ENCODE data around the gene CTIF. TPM values are rescaled to one million over a fixed set of nuclear protein-coding genes. Genes with fewer than 3 reads are reported as not detected.
A peak's percentile ranks its signal among the peaks of the same experiment; 100 is the strongest.

CTIF gene
- total RNA-seq, 1 donor from 2014 or later: 84.3 TPM

DNA sequence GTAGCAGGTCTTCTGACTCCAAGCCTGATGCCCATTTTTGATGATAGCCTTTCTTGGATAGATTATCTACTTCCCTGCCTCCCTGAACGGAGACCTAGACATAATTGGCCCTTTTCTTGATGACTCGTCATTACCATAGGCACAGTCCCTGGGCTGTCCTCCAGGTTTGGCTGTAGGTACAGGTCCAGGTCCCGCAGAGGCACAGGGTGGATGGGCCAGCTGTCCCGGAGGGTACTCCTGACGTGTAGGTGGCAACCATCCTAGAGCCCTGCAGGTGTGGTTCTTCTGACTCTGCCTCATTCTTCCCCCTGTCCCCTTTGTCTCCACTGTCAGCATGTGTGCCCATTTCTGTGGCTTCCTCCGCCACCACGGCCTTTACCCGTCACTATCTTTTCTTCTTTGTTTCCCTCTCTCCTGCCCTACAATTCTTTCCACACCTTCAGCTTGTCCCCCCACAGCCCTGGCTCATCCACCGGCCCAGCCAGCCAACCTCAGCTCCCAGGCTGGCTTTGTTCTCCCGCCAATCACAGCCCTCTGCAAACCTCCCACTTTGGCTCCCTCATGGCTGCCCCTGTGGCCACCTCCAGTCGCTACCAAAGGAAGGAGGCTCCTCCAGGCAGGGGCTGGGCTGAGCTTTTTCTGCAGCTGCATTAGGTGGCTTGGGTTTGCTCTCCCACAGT is 309.1 kb downstream of the CTIF start:
- no peak for DNase-seq (ENCODE audit: low spot score)
- intact Hi-C loops (cut with DNase I): no loop called here

DNA sequence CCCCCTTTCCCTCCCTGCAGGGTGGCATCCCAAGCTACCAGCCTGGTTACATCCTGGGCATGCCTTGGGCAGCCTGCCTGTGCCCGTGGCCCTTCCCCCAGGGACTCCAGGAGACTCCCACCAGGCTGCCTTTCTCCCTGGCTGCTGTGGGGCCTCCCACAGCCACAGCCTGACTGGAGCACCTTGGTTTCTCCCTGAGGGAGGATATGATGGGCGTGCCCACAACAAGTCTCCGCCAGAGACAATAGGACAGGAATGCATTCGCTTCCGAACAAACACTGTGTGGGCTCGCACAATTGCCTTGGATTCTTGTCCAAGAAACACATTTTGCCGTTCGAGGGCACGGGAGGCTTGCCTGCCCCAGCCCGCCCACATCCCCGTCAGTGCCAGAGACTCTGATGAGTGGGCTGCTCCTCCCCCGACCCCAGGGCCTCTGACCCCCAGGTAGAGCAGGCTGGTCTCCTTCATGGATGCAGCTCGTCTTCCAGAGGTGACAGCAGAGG is 309.9 kb downstream of the CTIF start:
- DNase-seq (ENCODE audit: low spot score): no peak
- intact Hi-C loops (cut with DNase I): no loop called here

DNA sequence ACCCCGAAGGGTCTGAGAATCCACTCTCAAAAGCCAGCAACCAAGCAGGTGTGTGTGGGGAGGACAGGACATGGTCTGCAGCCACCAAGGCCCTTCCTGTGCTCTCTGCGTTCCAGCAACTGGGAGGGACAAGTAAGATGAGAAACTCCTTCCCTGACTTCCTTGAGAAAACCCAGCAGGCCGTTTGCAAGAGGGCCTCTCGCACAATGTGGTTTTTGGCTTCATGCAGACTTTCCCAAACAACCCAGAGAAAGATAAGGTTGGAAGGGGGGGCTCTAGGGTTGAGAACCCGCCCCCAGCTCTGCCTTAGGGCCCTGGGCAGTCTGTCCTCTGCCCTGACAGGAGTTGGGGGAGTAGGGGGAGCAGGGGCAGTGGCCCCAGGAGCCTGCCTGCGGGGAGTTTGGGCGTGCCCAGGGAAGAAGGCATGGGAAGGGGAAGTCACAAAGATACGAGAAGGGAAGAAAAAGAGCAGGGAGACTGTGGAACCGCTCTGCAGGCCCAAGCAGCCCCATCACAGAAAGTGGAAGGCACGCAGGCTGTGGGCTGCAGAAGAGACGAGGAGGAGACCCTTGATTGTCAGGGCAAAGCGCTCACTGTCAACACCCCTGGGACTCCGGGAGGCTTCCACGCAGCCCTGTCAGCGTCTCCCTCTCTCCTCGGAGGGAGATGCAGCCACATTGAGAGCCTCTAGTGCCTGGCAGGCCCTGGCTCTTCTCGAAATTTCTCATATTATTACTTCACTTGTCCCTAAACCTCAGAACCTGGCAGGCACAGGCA is 312.2 kb downstream of the CTIF start:
- DNase-seq (ENCODE audit: low spot score): no peak
- intact Hi-C loops (cut with DNase I): loop anchor here (5.0 kb wide), 1 partner anchor 96 kb away; no protein-coding TSS in a partner anchor

DNA sequence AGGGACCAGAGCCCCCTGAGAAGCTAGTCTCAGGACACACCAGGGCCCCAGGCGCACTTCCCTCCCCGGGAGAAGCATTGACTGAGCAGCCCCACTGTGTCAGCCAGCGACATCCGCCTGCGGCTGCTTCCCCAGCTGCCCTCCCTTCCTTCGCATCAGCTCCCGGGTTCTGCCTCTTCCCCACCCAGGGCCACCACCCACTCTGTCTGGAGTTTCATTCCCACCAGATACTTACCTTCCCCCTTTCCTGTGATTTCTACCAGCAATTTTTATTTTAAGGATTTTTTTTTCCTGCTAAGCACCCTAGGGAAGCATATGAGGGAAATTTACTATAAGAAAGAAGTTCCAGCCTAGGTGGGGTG is 312.7 kb downstream of the CTIF start:
- peak; percentile 86 for DNase-seq (ENCODE audit: low spot score)
- intact Hi-C loops (cut with DNase I): loop anchor here (5.0 kb wide), 1 partner anchor 96 kb away; no protein-coding TSS in a partner anchor

GRCh38 chr18:48852292-48852691 is 313.5 kb downstream of the CTIF start:
- no peak for DNase-seq (ENCODE audit: low spot score)
- intact Hi-C loops (cut with DNase I): loop anchor here (5.0 kb wide), 1 partner anchor 95 kb away; no protein-coding TSS in a partner anchor

- intact Hi-C loops (cut with DNase I): loop anchor here (5.0 kb wide), 1 partner anchor 95 kb away; no protein-coding TSS in a partner anchor
- DNase-seq (ENCODE audit: low spot score): no peak
Measured at GRCh38 chr18:48852794-48853193, 314.0 kb downstream of the CTIF start.

- no peak for DNase-seq (ENCODE audit: low spot score)
- intact Hi-C loops (cut with DNase I): loop anchor here (5.0 kb wide), 1 partner anchor 94 kb away; no protein-coding TSS in a partner anchor
Measured at GRCh38 chr18:48853588-48853987, 314.8 kb downstream of the CTIF start.

GRCh38 chr18:48854780-48855179 is 315.9 kb downstream of the CTIF start:
- no peak for DNase-seq (ENCODE audit: low spot score)
- intact Hi-C loops (cut with DNase I): loop anchor here (5.0 kb wide), 1 partner anchor 93 kb away; no protein-coding TSS in a partner anchor

DNA sequence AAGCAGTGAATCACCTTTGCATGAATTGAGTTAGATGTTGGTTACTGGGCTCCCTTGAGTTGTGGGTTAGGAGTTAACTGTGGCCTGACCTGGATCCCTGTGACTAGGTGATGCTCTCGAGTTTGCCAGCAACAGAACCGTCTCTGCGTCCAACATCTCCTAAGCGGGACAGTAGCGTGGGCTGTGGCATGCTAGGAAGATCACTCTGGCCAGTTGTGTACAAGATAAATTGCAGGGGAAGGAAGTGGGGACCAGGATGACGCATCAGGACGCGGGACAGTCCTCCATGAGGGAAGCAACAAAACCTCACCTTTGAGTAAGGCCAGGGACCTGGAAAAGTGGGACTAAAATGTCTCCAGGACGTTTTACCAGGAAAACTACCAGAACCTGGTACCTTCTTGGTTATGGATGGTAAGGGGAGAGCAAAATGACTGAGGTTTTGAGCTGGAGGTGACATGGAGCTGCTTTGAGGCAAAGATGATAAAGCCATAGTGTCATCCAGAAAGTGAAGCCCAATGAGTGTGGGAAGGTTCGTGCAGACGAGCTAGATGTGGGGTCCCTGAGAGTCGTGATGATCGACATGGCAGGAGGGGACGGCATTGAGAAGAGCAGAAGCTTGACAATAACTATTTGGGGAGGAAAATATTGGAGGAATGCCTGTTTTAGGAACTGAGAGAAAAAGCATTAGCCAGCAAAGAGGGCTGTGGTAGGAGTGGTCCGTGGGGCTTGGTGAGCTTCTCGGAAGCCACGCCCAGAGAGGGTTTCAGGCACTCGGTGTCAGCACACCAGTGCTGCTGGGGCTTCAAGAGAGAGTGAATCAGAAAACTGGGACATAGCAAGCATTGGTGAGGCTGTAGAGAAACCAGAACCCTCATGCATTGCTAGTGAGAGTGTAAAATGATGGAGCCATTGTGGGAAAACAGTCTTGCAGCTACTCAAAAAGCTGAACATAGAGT is 316.9 kb downstream of the CTIF start:
- no peak for DNase-seq (ENCODE audit: low spot score)
- intact Hi-C loops (cut with DNase I): no loop called here

DNA sequence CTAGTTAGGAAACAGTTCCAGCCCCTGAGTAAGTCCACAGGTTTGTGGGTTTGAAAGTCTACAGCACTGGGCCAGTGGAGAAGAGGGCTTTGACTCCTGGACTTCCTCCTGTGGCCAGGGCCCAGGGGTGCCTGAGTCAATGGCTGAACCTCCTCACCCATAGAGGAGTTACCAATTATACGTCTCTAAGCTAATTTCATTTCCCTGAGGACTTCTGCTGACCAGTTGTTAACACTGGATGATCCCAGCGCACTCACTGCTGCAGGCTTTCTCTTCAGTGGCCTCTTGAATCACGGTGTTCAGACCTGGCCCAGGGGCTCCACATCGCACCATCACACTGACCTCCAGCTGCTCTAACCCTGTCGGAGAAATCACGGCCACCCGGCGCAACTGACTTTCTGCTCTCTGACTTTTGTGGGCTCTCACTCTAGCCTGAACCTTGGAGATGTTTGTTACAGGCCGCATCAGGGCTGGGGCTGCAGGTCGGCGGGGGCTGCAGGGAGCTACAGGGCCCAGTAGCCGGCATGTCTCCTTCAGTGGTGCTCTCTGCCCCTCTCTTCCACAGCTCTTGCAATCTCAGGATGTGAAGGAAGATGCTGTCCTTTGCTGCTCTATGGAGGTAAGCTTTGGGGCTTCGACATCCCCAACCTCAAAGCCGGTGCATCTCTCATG is 318.3 kb downstream of the CTIF start:
- intact Hi-C loops (cut with DNase I): no loop called here
- DNase-seq (ENCODE audit: low spot score): no peak

DNA sequence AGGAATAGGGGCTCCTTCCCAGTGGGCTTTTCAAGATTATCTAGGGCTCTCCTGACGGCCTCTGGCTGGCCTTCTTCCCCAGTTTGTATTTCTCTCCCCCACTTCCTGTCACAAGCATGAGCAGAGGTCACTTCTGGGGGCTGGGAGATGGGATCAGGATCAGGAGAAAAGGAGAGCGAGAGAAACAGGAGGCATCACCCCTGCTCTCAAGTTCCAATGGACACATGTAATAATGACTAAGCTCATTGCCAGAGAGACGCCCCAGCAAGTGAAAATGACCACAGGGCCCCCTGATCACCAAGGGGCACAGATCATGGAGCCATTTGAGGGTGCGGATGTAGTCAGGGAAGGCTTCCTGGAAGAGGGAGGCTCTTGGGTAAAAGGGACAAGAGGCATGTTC is 319.8 kb downstream of the CTIF start:
- no peak for DNase-seq (ENCODE audit: low spot score)
- intact Hi-C loops (cut with DNase I): no loop called here

- intact Hi-C loops (cut with DNase I): no loop called here
- no peak for DNase-seq (ENCODE audit: low spot score)
Measured at GRCh38 chr18:48859311-48860268, 320.8 kb downstream of the CTIF start.

GRCh38 chr18:48860269-48861180 is 321.7 kb downstream of the CTIF start:
- no peak for DNase-seq (ENCODE audit: low spot score)
- intact Hi-C loops (cut with DNase I): no loop called here

DNA sequence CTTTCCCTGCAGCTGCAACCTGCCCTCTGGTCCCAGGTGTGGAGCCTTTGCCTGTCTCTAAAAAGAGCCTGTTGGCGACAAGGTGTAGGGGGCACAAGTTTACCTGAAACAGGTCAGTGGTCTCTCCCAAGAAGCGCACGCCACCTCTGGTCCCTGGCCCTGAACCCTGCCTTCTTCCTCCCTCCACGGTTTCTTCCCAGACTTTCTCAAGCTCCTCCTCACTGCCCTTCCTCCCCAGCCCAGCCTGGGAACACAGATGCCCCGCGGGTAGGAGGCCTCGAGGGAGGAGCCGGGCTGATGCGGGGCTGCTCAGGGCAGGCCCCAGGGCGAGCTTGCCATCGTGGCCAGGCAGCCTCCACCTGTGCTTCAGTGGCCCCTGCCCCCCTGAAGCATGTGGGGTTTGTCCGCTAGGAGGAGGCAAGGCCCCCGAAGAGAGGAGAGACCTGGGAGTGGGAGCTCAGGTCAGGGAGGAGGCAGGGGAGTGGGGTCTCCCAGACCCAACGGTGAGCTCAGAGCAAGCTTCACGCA is 322.4 kb downstream of the CTIF start:
- intact Hi-C loops (cut with DNase I): no loop called here
- no peak for DNase-seq (ENCODE audit: low spot score)

DNA sequence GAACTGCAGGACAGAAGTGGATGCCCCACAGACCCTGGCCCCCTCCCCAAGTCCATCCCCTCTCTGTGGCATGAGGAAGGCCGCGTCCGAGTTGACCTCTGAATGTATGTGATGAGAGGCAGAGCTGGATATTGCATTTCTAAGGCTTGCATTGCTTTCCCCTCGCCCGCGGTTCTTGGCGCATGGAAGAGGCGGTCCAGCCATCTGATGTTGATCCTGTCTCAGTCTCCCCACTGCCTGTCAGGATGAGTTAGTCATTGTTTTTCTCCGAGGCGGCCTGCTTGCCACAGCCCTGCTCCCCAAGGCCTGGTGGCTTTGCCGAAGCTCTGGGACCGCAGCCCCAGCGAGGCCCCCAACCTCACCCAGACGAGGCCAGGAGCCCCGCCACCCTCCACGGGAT is 323.3 kb downstream of the CTIF start:
- DNase-seq (ENCODE audit: low spot score): no peak
- intact Hi-C loops (cut with DNase I): no loop called here

DNA sequence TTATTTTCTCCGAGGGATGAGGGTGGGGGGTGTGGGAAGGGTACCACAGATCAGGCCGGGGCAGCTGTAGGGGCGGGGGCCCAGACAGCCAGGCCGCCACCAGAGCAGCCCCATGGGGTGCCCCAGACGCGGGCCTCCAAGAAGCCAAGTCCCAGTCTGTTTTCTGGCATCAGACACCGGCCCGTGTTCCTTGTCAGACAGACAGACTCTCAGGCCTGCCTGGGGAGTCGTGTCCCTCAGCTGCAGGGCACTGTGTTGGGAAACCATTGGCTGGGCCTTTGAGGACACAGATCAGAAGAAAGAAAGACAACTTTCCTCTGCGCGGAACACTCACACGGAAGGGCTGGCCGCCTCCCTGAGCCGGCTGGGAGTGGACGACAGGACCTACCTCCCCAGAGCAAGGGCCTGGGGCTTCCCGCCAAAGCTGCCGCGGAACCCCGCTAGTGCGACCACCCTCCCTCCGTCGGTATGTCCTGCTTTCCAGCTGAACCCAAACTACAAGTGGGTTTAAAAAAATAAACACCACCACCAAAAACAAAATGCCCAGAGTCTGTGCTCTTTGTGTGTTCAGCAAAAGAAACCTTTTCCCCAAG is 323.9 kb downstream of the CTIF start:
- intact Hi-C loops (cut with DNase I): no loop called here
- no peak for DNase-seq (ENCODE audit: low spot score)

Data from cardiac septum (tissue), 1 donor.